Cardiac fibroblast (primary cell): ENCODE data around the gene ATP6V1A.

Experiments
- DNase-seq, 2 donors: peaks; one replicate each; pipeline versions ENCODE4 v3.0.0 to v3.0.0-alpha.2; 2010; ENCODE audit warnings: low read depth in 2 of 2
- H3K4me3 ChIP-seq, 2 donors: replicated peaks in 1 of 2; 1 replicate in 1 of 2; 2 replicates in 1 of 2; pipeline ENCODE4 v1.5.1; 2011; ENCODE audit warnings: low read depth in 2 of 2, low read length in 2 of 2, mild to moderate bottlenecking in 2 of 2, moderate library complexity in 1 of 2
- TF ChIP-seq, protein P1 (sequence below): IDR thresholded peaks from one replicate; pipeline ENCODE4 v1.5.1; 2011; ENCODE audit warnings: low read depth, mild to moderate bottlenecking, low read length, inconsistent platforms

The ATP6V1A gene

DNA sequence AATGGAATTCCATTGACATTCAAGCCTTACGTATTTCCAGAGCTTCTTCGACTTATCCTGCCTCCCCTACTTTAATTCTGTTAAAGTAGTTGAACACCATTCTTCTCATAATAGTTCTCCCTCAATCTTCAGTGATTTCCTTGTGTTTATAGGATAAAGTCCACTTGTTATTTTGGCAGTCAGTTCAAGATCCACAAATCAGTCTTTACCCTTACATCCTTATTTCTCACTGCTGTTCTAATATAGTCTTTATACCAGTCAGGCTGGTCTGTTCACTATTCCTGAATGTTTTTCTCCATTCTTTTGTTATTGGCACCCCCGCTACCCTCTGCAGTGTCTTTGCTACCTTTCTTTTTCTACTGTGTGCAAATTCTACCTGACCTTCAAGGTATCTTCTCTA lies 29.7 kb downstream of the ATP6V1A start:
- DNase-seq: no peak
- TF ChIP-seq, protein P1, sequence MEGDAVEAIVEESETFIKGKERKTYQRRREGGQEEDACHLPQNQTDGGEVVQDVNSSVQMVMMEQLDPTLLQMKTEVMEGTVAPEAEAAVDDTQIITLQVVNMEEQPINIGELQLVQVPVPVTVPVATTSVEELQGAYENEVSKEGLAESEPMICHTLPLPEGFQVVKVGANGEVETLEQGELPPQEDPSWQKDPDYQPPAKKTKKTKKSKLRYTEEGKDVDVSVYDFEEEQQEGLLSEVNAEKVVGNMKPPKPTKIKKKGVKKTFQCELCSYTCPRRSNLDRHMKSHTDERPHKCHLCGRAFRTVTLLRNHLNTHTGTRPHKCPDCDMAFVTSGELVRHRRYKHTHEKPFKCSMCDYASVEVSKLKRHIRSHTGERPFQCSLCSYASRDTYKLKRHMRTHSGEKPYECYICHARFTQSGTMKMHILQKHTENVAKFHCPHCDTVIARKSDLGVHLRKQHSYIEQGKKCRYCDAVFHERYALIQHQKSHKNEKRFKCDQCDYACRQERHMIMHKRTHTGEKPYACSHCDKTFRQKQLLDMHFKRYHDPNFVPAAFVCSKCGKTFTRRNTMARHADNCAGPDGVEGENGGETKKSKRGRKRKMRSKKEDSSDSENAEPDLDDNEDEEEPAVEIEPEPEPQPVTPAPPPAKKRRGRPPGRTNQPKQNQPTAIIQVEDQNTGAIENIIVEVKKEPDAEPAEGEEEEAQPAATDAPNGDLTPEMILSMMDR: no peak
- no peak overlapping the region for H3K4me3 ChIP-seq

GRCh38 chr3:113783463-113783862 lies 36.6 kb downstream of the ATP6V1A start:
- H3K4me3 ChIP-seq: no peak overlapping the region
- peak; percentile 96 to 97 for DNase-seq
- TF ChIP-seq, protein P1: no peak

- peak; percentile 59 to 64 for DNase-seq
- TF ChIP-seq, protein P1: no peak
- no peak overlapping the region for H3K4me3 ChIP-seq
These were observed 37.1 kb downstream of the ATP6V1A start for GRCh38 chr3:113783980-113784379.

DNA sequence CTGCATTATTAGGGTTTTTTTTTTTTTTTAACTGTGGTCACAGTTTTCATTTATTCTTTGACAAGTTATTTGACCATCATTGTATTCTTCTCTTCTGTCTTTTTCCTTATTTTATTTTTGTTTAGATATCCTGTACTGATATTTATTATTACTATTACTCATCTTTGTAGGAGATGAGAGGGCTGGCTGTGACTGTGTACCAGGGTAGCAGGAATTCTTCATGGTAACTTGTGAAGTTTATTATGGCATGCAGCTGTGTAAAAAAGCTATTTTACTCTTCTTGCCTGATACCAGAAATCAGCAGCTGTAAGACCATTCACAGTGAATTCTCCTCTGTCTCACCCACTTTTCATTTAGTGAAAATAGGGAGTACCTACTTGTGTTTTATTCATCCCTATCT lies 44.5 kb downstream of the ATP6V1A start:
- H3K4me3 ChIP-seq: no peak overlapping the region
- peak in 1 of 2 donors; percentile 30 for DNase-seq
- TF ChIP-seq, protein P1: no peak

DNA sequence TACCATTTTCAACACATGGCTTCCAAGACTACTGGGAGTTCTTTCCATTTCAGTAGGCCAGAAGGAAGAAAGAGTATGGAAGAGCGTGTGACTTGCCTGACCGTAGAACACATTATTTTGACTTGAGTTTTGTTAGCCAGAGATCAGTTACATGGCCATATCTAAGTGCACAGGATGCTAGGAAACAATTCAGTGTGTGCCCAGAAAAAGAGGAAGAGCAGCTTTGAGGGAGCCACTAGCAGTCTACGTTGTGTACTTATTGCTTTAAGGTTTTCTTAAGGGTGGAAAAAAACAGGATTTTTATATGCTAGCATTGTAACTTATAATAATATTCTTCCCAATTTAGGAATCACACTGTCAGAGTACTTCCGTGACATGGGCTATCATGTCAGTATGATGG lies 47.7 kb downstream of the ATP6V1A start:
- TF ChIP-seq, protein P1: no peak
- H3K4me3 ChIP-seq: no peak overlapping the region
- no peak for DNase-seq

GRCh38 chr3:113795693-113796092 lies 48.9 kb downstream of the ATP6V1A start:
- H3K4me3 ChIP-seq: no peak overlapping the region
- DNase-seq: no peak
- TF ChIP-seq, protein P1: no peak

DNA sequence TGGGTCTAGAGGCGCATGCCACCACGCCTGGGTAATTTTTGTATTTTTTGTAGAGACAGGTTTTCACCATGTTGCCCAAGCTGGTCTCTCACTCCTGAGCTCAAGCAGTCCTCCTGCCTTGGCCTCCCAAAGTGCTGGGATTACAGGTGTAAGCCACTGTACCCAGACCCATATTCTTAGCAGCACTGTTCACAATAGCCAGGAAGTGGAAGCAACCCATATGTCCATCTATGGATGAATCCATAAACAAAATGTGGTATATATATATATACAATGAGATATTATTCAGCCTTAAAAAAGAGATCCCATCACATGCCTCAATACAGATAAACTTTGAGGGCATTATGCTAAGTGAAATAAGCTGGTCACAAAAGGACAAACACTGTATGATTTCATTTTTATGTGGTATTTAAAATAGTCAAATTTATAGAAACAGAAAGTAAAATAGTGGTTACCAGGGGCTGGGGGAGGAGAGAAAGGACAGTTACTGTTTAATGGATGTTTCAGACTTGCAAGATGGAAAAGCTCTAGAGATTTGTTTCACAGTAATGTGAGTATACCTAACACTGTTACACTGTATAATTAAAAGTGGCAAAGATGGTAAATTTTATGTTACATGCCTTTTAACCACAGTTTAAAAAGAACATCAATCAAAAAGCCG lies 56.1 kb downstream of the ATP6V1A start:
- TF ChIP-seq, protein P1: no peak
- H3K4me3 ChIP-seq: no peak overlapping the region
- no peak for DNase-seq
